ENCODE results near the gene UBE2O.

UBE2O gene

GRCh38 chr17:76485569-76485968 is 32.6 kb upstream of the UBE2O start:
- peak in 10 of 14 donors; percentile 17 to 63 (median 46) for DNase-seq

GRCh38 chr17:76484228-76484725 is 31.3 kb upstream of the UBE2O start:
- no peak for DNase-seq

GRCh38 chr17:76481071-76481655 is 28.2 kb upstream of the UBE2O start:
- DNase-seq: peak in 11 of 14 donors; percentile 14 to 77 (median 51)

GRCh38 chr17:76480632-76481031 is 27.7 kb upstream of the UBE2O start:
- peak in 2 of 14 donors; percentile 58 to 77 for DNase-seq

GRCh38 chr17:76479515-76480060 is 26.6 kb upstream of the UBE2O start:
- DNase-seq: no peak

- DNase-seq: no peak
These were observed 26.0 kb upstream of the UBE2O start for GRCh38 chr17:76478730-76479514.

GRCh38 chr17:76478097-76478496 is 25.1 kb upstream of the UBE2O start:
- no peak for DNase-seq

GRCh38 chr17:76477576-76477975 is 24.6 kb upstream of the UBE2O start:
- no peak for DNase-seq

- DNase-seq: no peak
These were observed 23.8 kb upstream of the UBE2O start for GRCh38 chr17:76476736-76477135.

GRCh38 chr17:76475302-76475701 is 22.4 kb upstream of the UBE2O start:
- DNase-seq: no peak

GRCh38 chr17:76474894-76475293 is 21.9 kb upstream of the UBE2O start:
- DNase-seq: no peak

GRCh38 chr17:76474238-76474637 is 21.3 kb upstream of the UBE2O start:
- DNase-seq: no peak

- DNase-seq: no peak
These were observed 20.6 kb upstream of the UBE2O start for GRCh38 chr17:76473541-76473985.

GRCh38 chr17:76472726-76473125 is 19.8 kb upstream of the UBE2O start:
- DNase-seq: no peak

GRCh38 chr17:76472258-76472645 is 19.3 kb upstream of the UBE2O start:
- no peak for DNase-seq

- DNase-seq: no peak
These were observed 18.7 kb upstream of the UBE2O start for GRCh38 chr17:76471498-76472257.

- DNase-seq: no peak
These were observed 17.2 kb upstream of the UBE2O start for GRCh38 chr17:76469991-76470739.

- DNase-seq: no peak
These were observed 16.4 kb upstream of the UBE2O start for GRCh38 chr17:76469076-76469990.

GRCh38 chr17:76468634-76469010 is 15.7 kb upstream of the UBE2O start:
- no peak for DNase-seq

- no peak for DNase-seq
These were observed 15.1 kb upstream of the UBE2O start for GRCh38 chr17:76467809-76468633.

Data from C1 segment of cervical spinal cord (tissue), 14 donors.